GM23338 (cell line): ENCODE measurements around the gene PLK2. TPM values are rescaled to one million over a fixed set of nuclear protein-coding genes. Genes with fewer than 3 reads are reported as not detected.

Experiments used
- ATAC-seq: fragments of 200-7000 bp; cut with Tn5 transposase; 3 replicates; pipeline ENCODE4 v1.9.1; 2020
- DNase-seq: peaks from one replicate; pipeline ENCODE4 v3.0.0-alpha.2; 2015; ENCODE audit warnings: low spot score
- H2AFZ ChIP-seq: fragments of 200-600 bp; sonication (generic); 2 replicates; pipeline ENCODE4 v1.8.0; 2016; ENCODE audit warnings: antibody characterized with exemption, mild to moderate bottlenecking, moderate library complexity
- H3F3A ChIP-seq: fragments of 200-600 bp; sonication (generic); replicated peaks from 2 replicates; pipeline ENCODE4 v1.8.0; 2017; ENCODE audit warnings: antibody characterized with exemption, mixed run types, low read depth
- H3K27ac ChIP-seq: fragments of 200-600 bp; sonication (generic); 2 replicates; pipeline ENCODE4 v1.6.1; 2016; ENCODE audit warnings: low read depth
- H3K27me3 ChIP-seq: fragments of 200-600 bp; sonication (generic); 2 replicates; pipeline ENCODE4 v1.8.0; 2016; ENCODE audit warnings: mild to moderate bottlenecking, mixed run types, moderate library complexity; ENCODE audit not compliant: insufficient read depth
- H3K36me3 ChIP-seq: fragments of 200-600 bp; sonication (generic); 2 replicates; pipeline ENCODE4 v1.8.0; 2016; ENCODE audit warnings: mild to moderate bottlenecking; ENCODE audit not compliant: insufficient read depth
- H3K4me1 ChIP-seq: fragments of 200-600 bp; sonication (generic); 2 replicates; pipeline ENCODE4 v1.8.0; 2016; ENCODE audit warnings: mild to moderate bottlenecking, moderate library complexity; ENCODE audit not compliant: insufficient read depth
- H3K4me2 ChIP-seq: fragments of 200-600 bp; sonication (generic); 2 replicates; pipeline ENCODE4 v1.7.1; 2017; ENCODE audit warnings: mixed run types
- H3K4me3 ChIP-seq: fragments of 200-600 bp; sonication (generic); 2 replicates; pipeline ENCODE4 v1.6.1; 2016; ENCODE audit warnings: mixed run types
- H3K79me2 ChIP-seq: fragments of 200-600 bp; sonication (generic); replicated peaks from 2 replicates; pipeline ENCODE4 v1.8.0; 2017; ENCODE audit warnings: mild to moderate bottlenecking; ENCODE audit not compliant: insufficient read depth
- H3K9me2 ChIP-seq: fragments of 200-600 bp; sonication (generic); 2 replicates; pipeline ENCODE4 v1.8.0; 2017; ENCODE audit not compliant: insufficient read depth
- H4K20me1 ChIP-seq: fragments of 200-600 bp; sonication (generic); replicated peaks from 2 replicates; pipeline ENCODE4 v1.8.0; 2017; ENCODE audit warnings: mild to moderate bottlenecking; ENCODE audit not compliant: insufficient read depth
- H3K27ac Mint-ChIP-seq: 2 replicates; pipeline ENCODE4 v1.8.0; 2020; ENCODE audit warnings: inconsistent platforms, mild to moderate bottlenecking, moderate library complexity, mixed read lengths
- H3K27me3 Mint-ChIP-seq: 3 replicates; pipeline ENCODE4 v1.8.0; 2022; ENCODE audit warnings: low read depth, mild to moderate bottlenecking, moderate library complexity, mixed read lengths, inconsistent platforms; ENCODE audit not compliant: insufficient read depth, poor library complexity
- H3K36me3 Mint-ChIP-seq: 3 replicates; pipeline ENCODE4 v1.8.0; 2021; ENCODE audit warnings: low read depth, mild to moderate bottlenecking, inconsistent platforms, moderate library complexity, mixed read lengths
- H3K4me1 Mint-ChIP-seq: 3 replicates; pipeline ENCODE4 v1.8.0; 2020; ENCODE audit warnings: mild to moderate bottlenecking, inconsistent platforms, mixed read lengths
- H3K4me3 Mint-ChIP-seq: 3 replicates; pipeline ENCODE4 v1.8.0; 2021; ENCODE audit warnings: moderate library complexity, mild to moderate bottlenecking, inconsistent platforms, mixed read lengths
- H3K9me3 Mint-ChIP-seq: 3 replicates; pipeline ENCODE4 v1.8.0; 2020; ENCODE audit warnings: moderate library complexity, mild to moderate bottlenecking, inconsistent platforms, mixed read lengths
- CREB1 ChIP-seq: fragments of 250-450 bp; sonication (Bioruptor Pico); IDR thresholded peaks from 2 replicates; pipeline ENCODE4 v1.5.0; 2020; ENCODE audit warnings: low read depth, mild to moderate bottlenecking, moderate library complexity
- JUNB ChIP-seq: IDR thresholded peaks from one replicate; pipeline ENCODE4 v1.6.1; 2016; ENCODE audit warnings: antibody characterized with exemption; ENCODE audit not compliant: unreplicated experiment
- NANOG ChIP-seq: IDR thresholded peaks from 2 replicates; pipeline ENCODE4 v1.6.1; 2016; ENCODE audit warnings: antibody characterized with exemption, borderline replicate concordance
- REST ChIP-seq: IDR thresholded peaks from one replicate; pipeline ENCODE4 v1.6.1; 2018; ENCODE audit warnings: antibody characterized with exemption; ENCODE audit not compliant: unreplicated experiment
- ZNF114 ChIP-seq: fragments of 250-450 bp; sonication (Bioruptor Pico); IDR thresholded peaks from 2 replicates; pipeline ENCODE4 v1.5.0; 2020; ENCODE audit warnings: mild to moderate bottlenecking, moderate library complexity
- ZNF462 ChIP-seq: fragments of 250-450 bp; sonication (Bioruptor Pico); IDR thresholded peaks from 2 replicates; pipeline ENCODE4 v1.5.0; 2020; ENCODE audit warnings: mild to moderate bottlenecking, moderate library complexity
- polyA plus RNA-seq: library from polyadenylated mRNA; unstranded; fragments of >200 nt; fragmentation: Nextera tagmentation; extraction: Ambion mirVana; gene quantifications from 2 replicates; pipeline ENCODE4 v1.2.1, GENCODE V29; 2016
- total RNA-seq: library from RNA; depleted of rRNA; stranded (reverse); fragments of >200 nt; shearing (Covaris generic); gene quantifications from 2 replicates; pipeline ENCODE4 v1.2.3, GENCODE V29; 2014

PLK2 gene
- total and polyA plus RNA-seq, 2 experiments from 2014 or later = 13.5 to 30.0 TPM

- Mint-ChIP-seq H3K4me1 (no peaks in the 10 kb centered on the region), H3K27me3 (no peaks in the 10 kb centered on the region), H3K9me3 (no peaks in the 10 kb centered on the region), H3K27ac (no peak overlapping the region), H3K36me3 (no peaks in the 10 kb centered on the region), H3K4me3 (no peak overlapping the region)
- ATAC-seq = no peak
- no peak for DNase-seq
- no peaks in the 10 kb centered on the region for H4K20me1 ChIP-seq
- no peaks in the 10 kb centered on the region for H3K4me1 ChIP-seq
- H3K36me3 ChIP-seq = no peaks in the 10 kb centered on the region
- no peaks in the 10 kb centered on the region for H3K79me2 ChIP-seq
- peaks cover 16% of the 10 kb centered on the region for H3K9me2 ChIP-seq
- no peak overlapping the region for H3K4me2 ChIP-seq
- no peaks in the 10 kb centered on the region for H3K27me3 ChIP-seq
- no peaks in the 10 kb centered on the region for H3F3A ChIP-seq
- no peak overlapping the region for H3K4me3 ChIP-seq
- TF ChIP-seq JUNB (no peak), CREB1 (CRISPR knock-in tag) (no peak), NANOG (no peak)
- no peak overlapping the region for H3K27ac ChIP-seq
- no peak overlapping the region for H2AFZ ChIP-seq
These were observed 20.7 kb downstream of the PLK2 start for GRCh38 chr5:58439094-58439644.

GRCh38 chr5:58437661-58438060, 22.2 kb downstream of the PLK2 start:
- no peak for ATAC-seq

More at GRCh38 chr5:58437661-58438060, 22.2 kb downstream of the PLK2 start:
- TF ChIP-seq REST (no peak), ZNF462 (no peak), ZNF114 (no peak)
- no peak for DNase-seq
- no peak overlapping the region for H3K27ac Mint-ChIP-seq
- H3K27me3 Mint-ChIP-seq = no peaks in the 10 kb centered on the region
- no peaks in the 10 kb centered on the region for H3K4me1 Mint-ChIP-seq
- no peaks in the 10 kb centered on the region for H3K36me3 Mint-ChIP-seq
- no peak overlapping the region for H2AFZ ChIP-seq
- H3K4me1 ChIP-seq = no peaks in the 10 kb centered on the region
- H3K4me3 ChIP-seq = no peak overlapping the region
- no peaks in the 10 kb centered on the region for H4K20me1 ChIP-seq
- H3F3A ChIP-seq = no peaks in the 10 kb centered on the region
- H3K27me3 ChIP-seq = no peaks in the 10 kb centered on the region
- H3K4me2 ChIP-seq = no peak overlapping the region
- H3K79me2 ChIP-seq = no peaks in the 10 kb centered on the region
- no peak overlapping the region for H3K27ac ChIP-seq
- no peak overlapping the region for H3K4me3 Mint-ChIP-seq
- no peaks in the 10 kb centered on the region for H3K36me3 ChIP-seq
- peaks cover 20% of the 10 kb centered on the region for H3K9me2 ChIP-seq
- no peaks in the 10 kb centered on the region for H3K9me3 Mint-ChIP-seq
